Uterus (tissue), 2 donors: Measurements from ENCODE around the gene COL6A1.

Experiments
- CTCF ChIP-seq, 4 experiments: fragments of 200-600 bp in 2 of 4; fragments of 450-650 bp in 2 of 4; sonication (generic) in 2 of 4; IDR thresholded peaks; one replicate each; pipeline ENCODE4 v1.5.1; 2016 to 2019; ENCODE audit warnings: antibody characterized with exemption in 4 of 4, mild to moderate bottlenecking in 2 of 4, moderate library complexity in 1 of 4
- POLR2A ChIP-seq, 2 donors: fragments of 450-650 bp; IDR thresholded peaks; one replicate each; pipeline ENCODE4 v1.6.1; 2016; ENCODE audit warnings: antibody characterized with exemption in 2 of 2, mild to moderate bottlenecking in 1 of 2, moderate library complexity in 1 of 2

GRCh38 chr21:45998276-45998701 is 16.7 kb downstream of the COL6A1 start:
- TF ChIP-seq CTCF (IDR thresholded peaks at IDR 0.05) (no peak), POLR2A (IDR thresholded peaks at IDR 0.05) (no peak)
